NCI-H510A treated with DMSO at 0.1 percent for 48 hours (cell line): ENCODE results near the gene CCNK.

ENCODE experiments used
- DNase-seq: peaks from one replicate; lab custom pipeline; 2025; lab: John Stamatoyannopoulos, UW

Gene CCNK

DNA sequence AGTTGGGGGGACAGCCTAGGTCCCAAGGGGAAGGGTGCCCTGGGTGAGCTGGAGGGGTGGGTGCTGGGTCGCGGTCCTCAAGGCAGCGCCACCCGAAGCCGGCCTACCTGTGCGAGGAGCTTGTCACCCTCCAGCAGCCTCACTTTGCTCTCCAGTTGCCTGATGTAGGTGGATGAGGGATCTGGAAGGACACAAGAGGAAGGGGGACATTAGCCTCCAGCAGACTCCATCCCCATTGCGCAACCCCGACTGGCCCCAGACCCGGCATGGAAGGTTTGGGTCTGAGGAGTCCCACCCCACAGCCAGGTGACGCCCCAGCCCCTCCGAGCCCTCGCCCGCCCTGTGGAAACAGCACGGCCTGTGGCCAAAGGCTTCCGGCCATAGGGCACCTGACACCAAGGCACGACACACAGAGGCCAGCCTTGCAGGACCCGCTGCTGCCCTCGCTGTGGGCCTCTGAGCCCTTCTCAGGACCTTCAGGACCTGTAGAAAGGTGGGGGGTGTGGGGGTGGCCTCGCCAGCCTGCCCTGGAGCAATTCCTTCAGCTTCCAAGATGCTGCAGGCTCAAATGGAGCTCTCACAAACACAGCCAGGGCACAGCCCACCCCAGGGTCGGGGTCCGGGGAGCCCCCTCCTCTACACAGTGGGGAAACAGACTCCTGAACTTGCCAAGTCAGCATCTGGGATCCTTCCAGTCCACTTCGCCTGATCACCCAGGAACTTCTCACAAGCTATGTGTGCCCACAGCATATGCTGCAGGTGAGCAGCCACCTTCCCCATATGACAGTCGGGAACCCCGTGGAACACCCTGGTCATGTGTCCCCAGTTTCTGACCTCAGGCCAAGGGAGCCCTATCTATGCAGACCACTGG lies 54.9 kb downstream of the CCNK start:
- DNase-seq, result no peak

DNA sequence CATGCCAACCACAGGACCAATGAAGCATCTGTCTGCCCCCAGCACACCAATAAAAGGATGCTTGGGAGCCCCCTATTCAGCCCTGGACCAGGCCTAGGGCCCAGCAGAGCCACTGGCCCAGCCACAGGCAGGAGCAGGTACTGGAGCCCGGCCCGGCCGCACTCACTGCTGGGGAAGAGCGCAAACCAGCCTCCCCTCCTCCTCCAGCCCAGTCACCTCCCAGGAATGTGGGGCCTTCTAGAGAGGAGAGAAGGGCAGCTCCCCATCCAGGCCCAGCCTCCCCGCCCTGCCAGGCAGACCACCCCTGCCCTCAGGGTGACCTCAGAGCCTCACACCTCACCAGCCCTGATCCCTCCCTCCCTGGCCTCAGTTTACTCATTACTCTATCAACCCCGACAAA lies 56.2 kb downstream of the CCNK start:
- no peak for DNase-seq

DNA sequence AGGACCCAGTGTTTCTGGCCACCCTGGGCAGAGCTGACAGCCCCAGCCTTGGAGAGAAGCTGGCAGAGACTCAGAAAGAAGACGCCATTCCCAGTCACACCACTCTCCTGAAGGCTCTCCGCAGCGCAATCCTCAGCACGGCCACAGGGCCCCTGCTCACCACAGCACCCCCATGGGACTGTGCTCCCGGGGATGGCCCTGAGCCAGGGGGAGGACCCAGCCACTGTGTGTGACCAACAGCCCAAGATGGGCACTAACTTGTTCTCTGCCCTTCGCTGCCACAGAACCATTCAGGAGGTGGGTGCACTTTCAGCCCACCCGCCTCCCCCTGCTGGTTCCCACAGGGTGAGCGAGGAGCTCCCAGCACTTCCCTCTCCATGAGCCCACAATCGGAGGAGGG lies 57.1 kb downstream of the CCNK start:
- DNase-seq, result no peak

DNA sequence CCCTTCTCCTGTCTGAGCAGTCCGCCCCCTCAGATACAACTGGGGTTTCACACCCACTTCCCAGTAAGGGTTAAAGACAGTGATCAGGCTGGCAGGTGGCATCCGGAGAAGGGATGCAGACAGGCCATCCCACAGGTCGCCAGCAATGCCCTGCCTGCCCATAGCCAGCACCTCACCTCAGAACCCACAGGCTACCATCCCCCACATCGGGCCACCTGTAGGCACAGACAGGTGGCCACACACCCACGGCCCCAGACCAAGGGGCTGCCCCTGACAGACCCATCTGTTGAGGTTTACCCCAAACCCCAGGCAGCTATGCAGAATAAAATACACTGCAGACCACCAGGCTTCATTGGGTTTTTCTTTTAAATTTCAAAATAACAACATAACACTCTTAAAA lies 57.5 kb downstream of the CCNK start:
- no peak for DNase-seq

DNA sequence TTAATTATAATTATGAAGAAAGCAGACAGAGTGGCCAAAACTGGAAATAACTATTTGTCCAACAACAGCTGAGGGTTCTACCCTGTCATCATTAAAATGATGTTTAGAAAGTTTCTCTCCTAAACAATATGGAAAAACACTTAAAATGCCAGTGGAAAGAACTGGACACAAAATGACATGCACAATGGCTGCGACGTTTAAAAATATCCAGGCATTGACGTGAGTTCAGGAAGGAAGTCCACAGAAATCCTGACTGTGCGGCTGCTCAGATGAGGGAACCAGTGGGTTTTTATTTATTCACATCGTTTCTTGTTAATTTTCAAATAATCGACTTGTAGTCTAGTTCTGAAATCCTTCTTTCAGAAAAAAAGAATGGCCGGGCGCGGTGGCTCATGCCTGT lies 58.3 kb downstream of the CCNK start:
- no peak for DNase-seq

DNA sequence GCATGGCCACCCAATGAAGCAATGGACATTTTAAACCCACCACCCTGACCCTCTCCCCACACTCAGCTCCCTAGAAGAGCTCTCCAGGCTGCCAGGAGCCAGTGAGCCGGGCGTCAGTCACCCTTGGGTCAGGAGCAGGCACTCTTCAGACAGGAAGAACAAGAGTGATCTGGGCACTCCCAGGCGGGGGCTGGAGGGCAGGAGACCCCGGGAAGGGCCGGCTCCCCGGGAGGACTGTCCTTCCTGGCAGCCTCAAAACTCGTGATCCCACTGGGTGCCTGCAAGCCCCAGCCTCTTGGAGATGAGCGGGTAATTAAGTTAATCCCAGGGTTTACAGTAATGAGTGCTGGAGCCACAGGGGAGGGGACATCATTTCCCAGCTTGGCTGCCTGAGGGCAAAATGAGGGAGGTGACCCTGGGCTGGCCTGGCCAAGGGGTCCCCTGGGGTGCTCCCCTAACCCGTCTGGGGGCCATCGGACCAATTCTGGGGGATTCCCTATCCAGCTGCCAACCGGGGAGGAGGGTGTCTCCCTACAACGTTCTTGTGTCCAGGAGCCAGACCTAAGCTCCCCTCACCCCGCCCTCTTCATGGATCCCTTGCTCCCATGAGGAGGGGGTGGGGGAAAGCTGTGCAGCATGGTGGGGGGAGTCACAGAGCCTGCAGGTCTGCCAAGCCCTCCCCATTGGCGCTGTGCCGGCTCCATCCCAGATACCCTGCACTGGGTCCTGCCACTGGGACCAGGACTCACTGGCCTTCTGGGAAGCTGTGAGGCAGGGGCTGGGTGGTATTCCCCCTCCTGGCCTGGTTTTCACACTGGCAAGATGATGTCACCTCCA lies 59.2 kb downstream of the CCNK start:
- DNase-seq, result no peak

DNA sequence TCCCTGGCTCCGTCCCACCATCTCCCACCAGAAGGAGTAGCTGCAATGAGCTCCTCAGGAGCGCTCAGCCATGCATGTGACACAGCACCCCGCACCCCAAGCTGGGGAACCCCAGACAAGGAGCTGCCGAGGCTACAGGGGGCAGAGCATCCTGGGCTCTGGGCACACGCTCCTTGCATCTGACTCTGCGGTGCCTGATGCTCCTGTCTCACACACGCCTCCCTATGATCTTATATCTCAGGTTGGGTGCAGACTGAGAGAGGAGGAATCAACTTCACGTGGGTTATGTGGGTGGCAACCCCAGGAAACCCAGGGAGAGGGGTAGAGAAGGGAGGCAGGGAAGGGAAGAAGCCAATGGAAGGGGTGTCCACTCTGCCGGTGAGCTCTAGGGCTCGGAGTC lies 60.0 kb downstream of the CCNK start:
- DNase-seq, result no peak

DNA sequence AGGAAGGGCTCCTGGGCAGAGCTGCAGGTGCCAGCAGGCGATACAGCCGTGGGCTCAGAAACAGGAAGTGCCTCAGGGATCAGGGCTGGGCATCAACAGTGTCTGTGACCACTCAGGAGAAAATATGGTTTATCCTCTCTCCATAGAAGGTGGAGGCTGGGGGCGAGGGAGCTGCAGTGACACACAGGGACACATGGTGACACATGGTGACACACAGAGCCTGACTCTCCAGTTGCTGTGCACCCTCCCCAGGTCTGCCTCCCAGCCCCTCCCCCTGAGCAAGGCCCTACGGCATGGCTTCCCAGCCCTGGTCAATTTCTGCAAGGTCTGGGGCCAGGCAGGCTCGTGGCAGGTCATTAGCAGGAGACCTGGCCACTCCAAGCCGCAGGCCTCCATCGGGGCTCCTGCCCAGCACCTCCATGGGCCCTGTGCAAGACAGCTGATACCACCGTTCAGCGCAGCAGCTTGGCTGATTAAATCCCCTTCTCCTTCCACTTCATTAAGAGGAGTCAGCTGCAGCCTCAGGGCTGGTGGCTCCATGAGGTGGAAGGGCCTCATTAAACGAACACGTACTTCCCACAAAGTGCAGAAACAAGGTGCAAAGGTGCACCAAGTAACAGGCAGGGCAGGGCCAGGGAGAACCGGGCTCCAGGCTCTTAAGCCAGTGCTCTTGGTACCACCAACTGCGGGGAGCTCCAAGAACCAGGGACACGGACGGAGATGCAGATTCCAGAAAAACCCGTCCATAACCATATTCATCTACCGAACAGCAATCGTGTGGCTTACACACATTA lies 60.7 kb downstream of the CCNK start:
- peak; percentile 29 for DNase-seq

DNA sequence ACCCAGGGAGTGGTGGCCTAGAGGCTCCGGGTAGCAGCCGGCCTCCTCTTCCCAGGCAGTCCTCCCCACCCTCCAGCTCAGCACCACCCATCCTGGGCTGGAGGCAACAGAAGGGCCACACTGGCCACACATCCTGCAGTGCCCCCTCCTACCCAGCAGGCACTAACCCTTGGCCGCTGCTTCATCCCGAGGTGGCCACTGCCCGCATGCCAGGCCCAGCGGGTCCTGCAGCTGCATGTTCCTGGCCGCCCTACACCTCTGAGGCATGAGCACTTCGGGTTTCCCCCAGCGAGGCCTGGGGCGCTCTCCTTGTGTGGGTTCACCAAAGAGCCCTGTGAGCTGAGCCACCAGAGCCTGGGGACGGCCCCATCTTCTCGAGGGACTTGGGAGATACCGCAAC lies 61.4 kb downstream of the CCNK start:
- DNase-seq, result no peak

DNA sequence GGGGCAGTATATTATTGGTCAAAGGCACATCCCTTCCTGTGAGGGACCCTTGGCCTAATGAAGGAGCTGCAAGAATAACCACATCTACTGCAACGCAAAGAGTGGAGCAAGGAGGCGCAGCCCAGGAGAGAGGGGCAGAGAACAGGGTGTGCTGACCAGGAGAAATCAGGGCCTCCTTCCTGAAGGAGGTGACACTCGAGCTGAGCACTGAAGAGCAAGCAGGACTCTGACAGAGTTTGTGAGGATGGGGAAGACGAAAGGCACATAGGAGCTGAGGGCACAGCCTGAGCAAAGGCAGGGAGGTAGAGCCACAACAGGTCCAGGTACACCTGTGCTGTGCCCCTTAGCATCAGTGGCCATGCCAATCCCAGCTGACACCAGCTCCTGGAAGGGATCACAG lies 62.2 kb downstream of the CCNK start:
- no peak for DNase-seq

DNA sequence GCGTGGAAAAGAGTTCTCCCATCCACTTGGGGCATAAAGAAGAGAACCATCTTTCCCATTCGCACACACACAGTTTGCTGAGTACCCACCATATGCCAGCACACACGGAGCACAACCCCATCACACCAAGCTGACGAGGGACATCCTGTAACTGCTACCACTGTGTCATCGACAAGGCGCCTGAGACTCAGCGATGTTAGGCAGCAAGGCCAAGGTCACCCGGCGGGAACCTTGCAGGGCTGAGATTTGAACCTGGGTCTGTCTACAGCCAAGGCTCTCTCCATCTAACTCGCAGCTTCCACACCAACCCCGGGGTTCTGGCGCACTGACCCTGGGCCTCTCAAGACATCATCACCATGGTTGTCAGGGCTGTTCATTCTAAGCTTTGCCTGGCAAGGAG lies 62.8 kb downstream of the CCNK start:
- no peak for DNase-seq

DNA sequence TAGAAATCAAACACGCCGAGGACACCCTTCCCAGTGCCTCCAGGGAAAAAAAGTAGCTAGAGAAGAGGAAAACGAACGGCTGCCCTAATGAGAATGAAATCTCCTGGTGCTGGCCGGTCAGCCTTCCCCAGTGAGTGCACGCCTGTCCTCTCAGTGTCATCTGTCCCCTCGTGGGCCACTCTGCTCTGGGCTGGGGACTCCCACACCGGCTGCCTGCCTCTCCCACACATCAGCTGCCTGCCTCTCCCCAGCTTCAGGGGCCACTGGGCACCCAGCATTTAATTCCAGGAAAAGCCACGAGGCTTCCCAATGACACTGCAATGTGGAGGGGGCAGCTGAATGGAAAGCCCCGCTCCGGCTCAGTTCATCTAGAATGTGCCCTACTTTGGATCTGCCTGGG lies 63.8 kb downstream of the CCNK start:
- no peak for DNase-seq

DNA sequence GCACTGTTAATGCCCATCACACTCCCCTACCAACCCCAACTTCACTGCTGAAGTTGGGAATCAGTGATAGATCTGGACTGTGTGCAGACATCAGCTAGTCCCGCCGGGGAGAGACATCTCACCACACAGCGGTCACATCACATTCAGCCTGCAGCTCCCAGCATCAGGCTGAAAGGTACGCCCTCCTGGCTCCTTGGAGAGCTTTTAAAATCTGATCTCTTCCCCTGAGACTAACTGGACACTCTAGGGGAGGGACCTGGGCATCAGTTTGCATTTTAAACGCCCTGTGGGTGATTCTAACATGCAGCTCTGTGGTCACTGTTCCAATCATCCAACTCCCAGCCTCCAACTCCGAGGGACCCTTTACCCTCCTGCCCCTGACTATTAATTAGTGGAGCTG lies 64.4 kb downstream of the CCNK start:
- no peak for DNase-seq

DNA sequence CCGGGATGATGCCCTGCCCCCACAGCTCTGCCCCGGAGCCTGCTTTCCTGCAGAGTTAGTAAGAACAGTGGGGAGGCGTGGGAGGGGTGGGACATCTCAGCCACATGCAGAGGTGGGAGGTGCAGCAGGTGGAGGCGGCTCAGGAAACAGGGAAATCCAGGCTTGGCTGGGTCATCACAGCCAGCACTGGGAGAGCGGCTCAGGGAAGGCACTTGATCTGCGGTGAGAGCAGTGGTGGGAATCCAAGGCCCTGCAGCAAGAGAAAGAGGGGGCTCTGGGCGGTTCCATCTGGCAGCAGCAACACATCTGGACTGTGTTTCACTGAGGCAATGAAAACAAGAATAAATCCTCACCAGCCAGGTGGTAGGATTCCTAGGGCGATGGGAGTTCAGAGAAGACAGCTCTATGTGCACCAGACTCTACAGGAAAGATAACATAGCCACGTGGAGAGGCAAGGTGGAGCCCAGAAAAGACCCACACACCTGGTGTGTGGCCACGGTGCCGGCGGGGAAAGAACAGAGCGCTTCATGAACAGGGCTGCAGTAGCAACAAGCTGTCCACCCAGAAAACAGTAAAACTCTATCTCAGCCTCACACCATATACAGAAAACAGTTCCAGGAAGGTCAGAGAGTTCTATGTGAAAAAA lies 65.1 kb downstream of the CCNK start:
- DNase-seq, result peak; percentile 64

DNA sequence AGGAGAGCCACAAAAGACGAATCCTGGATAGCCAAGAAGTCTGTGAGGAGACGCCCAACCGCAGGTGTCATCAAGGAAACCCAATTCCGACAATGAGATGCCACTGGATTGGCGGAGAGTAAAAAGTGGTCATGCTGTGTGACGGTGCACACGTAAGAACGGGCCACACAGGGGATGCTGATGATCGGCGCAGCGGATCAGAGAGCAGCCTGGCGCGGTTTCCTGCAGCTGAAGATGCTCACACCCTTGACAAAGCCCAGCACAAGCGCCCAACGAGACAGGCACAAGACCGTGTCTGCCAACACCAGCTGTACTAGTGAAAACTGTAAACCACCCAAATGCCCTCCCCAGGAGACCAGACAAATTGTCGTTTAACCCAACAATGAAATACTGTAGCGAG lies 67.0 kb downstream of the CCNK start:
- peak; percentile 90 for DNase-seq

DNA sequence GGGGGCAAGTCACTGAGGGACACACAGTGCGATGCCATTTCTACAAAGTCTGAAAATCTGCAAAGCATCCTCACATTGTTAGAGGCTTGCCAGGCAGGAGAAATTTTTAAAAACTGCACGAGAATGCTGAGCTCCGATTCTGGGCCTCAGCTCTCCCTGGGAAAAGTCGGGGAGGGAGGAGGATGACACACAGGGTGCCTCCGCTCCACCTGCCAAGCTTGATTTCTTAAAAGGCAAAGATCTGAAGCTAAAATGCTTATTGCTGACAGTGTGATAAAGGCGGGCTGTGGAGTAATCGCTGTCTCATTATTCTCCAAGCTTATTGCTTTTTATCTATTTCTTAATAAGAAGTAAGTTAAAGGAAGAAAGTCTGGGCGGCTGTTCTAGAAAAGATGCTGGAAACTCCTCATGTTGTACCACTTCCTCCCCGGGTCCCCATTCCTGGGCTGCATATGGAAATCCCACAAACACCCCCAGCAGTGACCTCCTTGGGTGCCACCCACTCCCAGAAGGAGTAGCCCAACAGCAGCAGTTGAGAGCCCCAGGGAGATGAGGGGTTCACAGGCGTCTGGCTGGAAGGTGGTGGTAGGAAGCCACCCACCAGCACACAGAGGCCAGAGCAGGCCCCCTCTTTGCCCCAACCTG lies 67.8 kb downstream of the CCNK start:
- no peak for DNase-seq

DNA sequence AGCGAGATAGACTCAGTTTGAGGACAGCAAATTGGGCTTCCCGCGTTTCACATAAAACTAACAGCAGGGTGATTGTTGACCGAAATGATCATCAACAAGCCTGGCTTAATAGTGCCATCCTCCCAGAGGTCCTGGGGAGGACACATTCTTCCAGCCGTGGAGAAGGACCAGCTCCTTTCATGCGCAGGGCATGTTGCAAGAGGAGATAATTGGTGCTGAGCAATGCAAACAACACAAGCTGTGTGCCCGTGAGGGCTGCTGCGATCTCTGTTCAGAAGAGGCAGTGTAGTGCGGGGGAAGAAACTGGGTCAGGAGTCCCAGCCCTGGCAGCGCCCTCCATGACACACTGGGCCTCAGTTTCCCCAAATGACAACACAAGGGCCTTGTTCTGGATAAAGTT lies 68.5 kb downstream of the CCNK start:
- DNase-seq, result peak; percentile 60

DNA sequence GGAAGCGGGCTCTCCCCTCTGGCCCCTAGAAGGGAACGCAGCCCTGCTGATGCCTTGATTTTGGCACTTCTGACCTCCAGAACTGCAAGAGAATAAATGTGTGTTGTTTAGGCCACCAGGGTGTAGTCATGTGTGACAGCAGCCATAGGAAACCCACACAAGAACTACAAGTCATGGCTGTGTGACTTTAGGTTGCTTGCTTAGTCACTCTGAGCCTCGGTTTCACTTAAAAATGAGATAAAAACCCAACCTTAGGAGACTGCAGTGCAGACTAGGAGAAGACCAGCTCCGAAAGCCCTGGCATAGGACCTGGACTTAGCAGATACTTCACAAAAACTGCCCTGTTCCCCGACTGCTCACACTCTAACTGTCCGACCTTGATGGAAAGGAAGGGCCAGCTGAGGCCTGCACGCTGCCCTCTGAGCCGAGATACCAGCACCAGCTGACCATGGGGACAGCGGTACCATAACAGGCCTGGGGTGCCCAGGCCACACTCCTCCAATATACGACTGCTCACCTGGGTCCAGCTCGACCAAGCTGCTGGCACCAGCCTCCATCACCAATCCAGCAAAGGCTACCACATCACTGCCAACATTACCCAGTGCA lies 69.3 kb downstream of the CCNK start:
- no peak for DNase-seq

DNA sequence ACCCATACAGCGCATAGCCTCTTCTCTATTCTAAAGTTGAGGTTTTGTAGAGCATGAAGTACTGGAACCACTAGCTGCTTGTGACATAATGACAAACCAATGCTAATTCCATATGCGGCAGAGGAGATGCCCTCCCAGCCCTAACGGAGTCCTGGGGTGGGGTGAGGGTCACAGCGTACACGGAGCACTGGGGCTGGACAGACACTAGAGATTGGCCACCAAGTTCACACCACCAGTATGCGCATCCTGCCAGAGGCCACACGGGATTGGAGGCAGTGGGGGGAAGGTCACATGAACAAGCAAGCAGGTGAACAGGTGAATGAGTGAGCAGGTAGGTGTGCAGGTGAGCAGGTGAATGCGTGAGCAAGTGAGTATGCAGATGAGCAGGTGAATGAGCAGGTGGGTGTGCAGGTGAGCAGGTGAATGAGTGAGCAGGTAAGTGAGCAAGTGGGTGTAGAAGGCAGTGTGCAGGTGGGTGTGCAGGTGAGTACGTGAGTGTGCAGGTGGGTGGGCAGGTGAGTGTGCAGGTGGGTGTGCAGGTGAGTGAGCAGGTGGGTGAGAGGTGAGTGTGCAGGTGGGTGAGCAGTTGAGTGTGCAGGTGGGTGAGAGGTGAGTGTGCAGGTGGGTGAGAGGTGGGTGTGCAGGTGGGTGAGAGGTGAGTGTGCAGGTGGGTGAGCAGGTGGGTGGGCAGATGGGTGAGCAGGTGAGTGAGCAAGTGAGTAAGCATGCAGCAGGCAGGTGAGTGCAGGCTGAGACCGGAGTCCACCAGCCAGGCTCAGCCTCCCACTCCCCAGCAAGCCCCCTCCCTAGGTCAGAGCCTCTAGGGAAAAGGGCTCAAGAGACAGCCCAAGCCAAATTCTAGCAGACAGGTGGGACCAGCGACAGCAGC lies 70.1 kb downstream of the CCNK start:
- DNase-seq, result peak; percentile 36

DNA sequence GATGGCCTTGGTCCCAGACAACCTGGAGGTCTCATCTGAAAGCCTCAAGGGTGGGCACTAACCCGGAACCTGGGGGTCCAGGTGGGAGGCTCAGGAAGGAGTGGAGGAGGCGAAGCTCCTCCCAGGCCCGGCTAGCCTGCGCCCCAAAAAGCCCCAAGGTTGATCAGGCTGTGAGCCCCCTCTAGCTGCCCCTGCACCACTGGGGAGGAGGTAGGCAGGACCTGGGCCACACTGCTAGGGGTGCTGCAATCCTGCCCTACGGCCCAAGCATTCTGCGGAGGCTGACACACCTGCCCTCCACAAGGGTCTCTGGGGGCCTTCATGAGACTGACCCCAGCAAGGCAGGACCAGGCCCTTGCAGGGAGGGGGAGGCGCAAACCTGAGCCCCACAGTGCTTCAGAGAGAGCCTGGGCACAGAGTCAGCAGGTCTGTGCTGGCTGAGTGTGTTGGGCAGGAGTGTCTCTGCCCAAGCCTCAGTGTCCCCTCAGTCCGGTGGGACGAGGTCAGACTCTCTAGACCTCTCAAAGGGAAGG lies 70.9 kb downstream of the CCNK start:
- no peak for DNase-seq
